Mesenchymal stem cell (in vitro differentiated cells and primary cell): ENCODE measurements around the gene LYG2.

ENCODE experiments used
- DNase-seq: peaks from one replicate; pipeline ENCODE4 v3.0.0-alpha.2; 2013
- H2AFZ ChIP-seq: one replicate; pipeline ENCODE4 v1.6.1; 2013; ENCODE audit warnings: low read depth, mild to moderate bottlenecking, control low read depth, inconsistent platforms, low read length, moderate library complexity
- H2AK5ac ChIP-seq: 2 replicates; pipeline ENCODE4 v1.6.1; 2013; ENCODE audit warnings: low read length, moderate library complexity, mild to moderate bottlenecking, inconsistent platforms; ENCODE audit not compliant: severe bottlenecking
- H2BK120ac ChIP-seq: one replicate; pipeline ENCODE4 v1.6.1; 2013; ENCODE audit warnings: low read depth, mild to moderate bottlenecking, inconsistent platforms, low read length, moderate library complexity
- H2BK12ac ChIP-seq, 2 experiments: one replicate each; pipeline ENCODE4 v1.6.1; 2013; ENCODE audit warnings: inconsistent platforms in 2 of 2, low read length in 2 of 2, mild to moderate bottlenecking in 2 of 2, moderate library complexity in 2 of 2, control low read depth in 1 of 2
- H2BK15ac ChIP-seq: one replicate; pipeline ENCODE4 v1.6.1; 2013; ENCODE audit warnings: mild to moderate bottlenecking, low read depth, inconsistent platforms; ENCODE audit not compliant: poor library complexity, severe bottlenecking
- H2BK5ac ChIP-seq: 2 replicates; pipeline ENCODE4 v1.6.1; 2013; ENCODE audit warnings: low read depth, mild to moderate bottlenecking, low read length, control low read depth, inconsistent platforms; ENCODE audit not compliant: poor library complexity, severe bottlenecking
- H3K14ac ChIP-seq, 2 experiments: one replicate each; pipeline ENCODE4 v1.6.1; 2013; ENCODE audit warnings: inconsistent platforms in 2 of 2, low read length in 2 of 2, control low read depth in 1 of 2, mild to moderate bottlenecking in 1 of 2, moderate library complexity in 1 of 2
- H3K18ac ChIP-seq, 2 experiments: one replicate each; pipeline ENCODE4 v1.6.1; 2013; ENCODE audit warnings: inconsistent platforms in 2 of 2, low read length in 2 of 2, control low read depth in 1 of 2, low read depth in 1 of 2, mild to moderate bottlenecking in 1 of 2
- H3K23ac ChIP-seq, 2 experiments: one replicate each; pipeline ENCODE4 v1.6.1; 2013; ENCODE audit warnings: inconsistent platforms in 2 of 2, low read length in 2 of 2, mild to moderate bottlenecking in 2 of 2, moderate library complexity in 2 of 2, control low read depth in 1 of 2
- H3K27ac ChIP-seq: 2 replicates; pipeline ENCODE4 v1.5.1; 2013; ENCODE audit warnings: mild to moderate bottlenecking, moderate library complexity, low read length, control low read depth, inconsistent platforms; ENCODE audit not compliant: poor library complexity, severe bottlenecking
- H3K27me3 ChIP-seq, 2 experiments: 2 replicates each; pipeline versions ENCODE4 v1.6.1 to v1.7.0; 2013; ENCODE audit warnings: low read length in 2 of 2, mild to moderate bottlenecking in 2 of 2, moderate library complexity in 2 of 2, control low read depth in 1 of 2, inconsistent platforms in 1 of 2; ENCODE audit not compliant: control insufficient read depth in 1 of 2, insufficient read depth in 1 of 2
- H3K36me3 ChIP-seq, 2 experiments: 2 replicates each; pipeline versions ENCODE4 v1.6.1 to v1.7.0; 2013; ENCODE audit warnings: low read length in 2 of 2, control low read depth in 1 of 2, inconsistent platforms in 1 of 2, low read depth in 1 of 2, mild to moderate bottlenecking in 1 of 2; ENCODE audit not compliant: insufficient read depth in 2 of 2, control insufficient read depth in 1 of 2
- H3K4ac ChIP-seq, 2 experiments: one replicate each; pipeline ENCODE4 v1.6.1; 2013; ENCODE audit warnings: inconsistent platforms in 2 of 2, low read length in 2 of 2, mild to moderate bottlenecking in 2 of 2, moderate library complexity in 2 of 2, control low read depth in 1 of 2, low read depth in 1 of 2
- H3K4me1 ChIP-seq: 2 replicates; pipeline ENCODE4 v1.6.1; 2013; ENCODE audit warnings: low read depth, low read length, control low read depth; ENCODE audit not compliant: control insufficient read depth, insufficient read depth
- H3K4me2 ChIP-seq: 2 replicates; pipeline ENCODE4 v1.6.1; 2013; ENCODE audit warnings: low read length, mild to moderate bottlenecking, inconsistent platforms; ENCODE audit not compliant: poor library complexity, severe bottlenecking
- H3K4me3 ChIP-seq, 2 experiments: 2 replicates each; pipeline versions ENCODE4 v1.5.1 to v1.7.0; 2013; ENCODE audit warnings: low read length in 2 of 2, mild to moderate bottlenecking in 2 of 2, control low read depth in 1 of 2, low read depth in 1 of 2; ENCODE audit not compliant: insufficient read depth in 1 of 2
- H3K79me1 ChIP-seq: replicated peaks from 2 replicates; pipeline ENCODE4 v1.6.1; 2013; ENCODE audit warnings: mild to moderate bottlenecking, control low read depth, low read length, inconsistent platforms; ENCODE audit not compliant: poor library complexity, severe bottlenecking
- H3K9ac ChIP-seq: 2 replicates; pipeline ENCODE4 v1.7.0; 2013; ENCODE audit warnings: mild to moderate bottlenecking, low read length, moderate library complexity
- H3K9me3 ChIP-seq: 2 replicates; pipeline ENCODE4 v1.7.0; 2013; ENCODE audit warnings: mild to moderate bottlenecking, low read length; ENCODE audit not compliant: control insufficient read depth
- H4K8ac ChIP-seq: one replicate; pipeline ENCODE4 v1.6.1; 2013; ENCODE audit warnings: inconsistent platforms, mild to moderate bottlenecking, low read length, moderate library complexity
- H4K91ac ChIP-seq: one replicate; pipeline ENCODE4 v1.6.1; 2013; ENCODE audit warnings: mild to moderate bottlenecking, low read length, inconsistent platforms
- WGBS: methylation state at CpG from one replicate; pipeline ENCODE4 v1.1.7; 2013; ENCODE audit warnings: mixed read lengths; 5-methylcytosine and 5-hydroxymethylcytosine counted together

Gene LYG2

GRCh38 chr2:99205491-99205890 is 50.0 kb downstream of the LYG2 start:
- WGBS = 96% methylated on average over 5 of the region's 5 CpGs
- Histone ChIP-seq H3K27ac (no peak overlapping the region), H3K9ac (no peak overlapping the region)

GRCh38 chr2:99201959-99202678 is 53.3 kb downstream of the LYG2 start:
- Histone ChIP-seq H2BK120ac (no peak overlapping the region), H2BK15ac (no peak overlapping the region), H3K4me3 (no peak overlapping the region), H3K18ac (no peak overlapping the region), H3K4ac (no peak overlapping the region), H2BK5ac (no peak overlapping the region), H2AFZ (no peak overlapping the region), H3K79me1 (no peaks in the 10 kb centered on the region), H3K9me3 (no peaks in the 10 kb centered on the region), H2AK5ac (no peak overlapping the region), H3K27me3 (no peaks in the 10 kb centered on the region), H4K8ac (peak overlapping the region; percentile 22), H3K4me1 (no peaks in the 10 kb centered on the region), H4K91ac (no peak overlapping the region), H3K27ac (no peak overlapping the region), H3K4me2 (no peak overlapping the region), H3K23ac (no peak overlapping the region), H3K14ac (no peak overlapping the region), H3K36me3 (peaks cover 11 to 33% of the 10 kb centered on the region in 2 experiments), H2BK12ac (no peak overlapping the region), H3K9ac (no peak overlapping the region)
- no peak for DNase-seq
- WGBS = 73% methylated on average over 2 of the region's 4 CpGs

More at GRCh38 chr2:99205491-99205890, 50.0 kb downstream of the LYG2 start:
- no peak overlapping the region for H4K91ac ChIP-seq
- H3K23ac ChIP-seq = no peak overlapping the region
- H3K18ac ChIP-seq = no peak overlapping the region
- H3K27me3 ChIP-seq = no peaks in the 10 kb centered on the region
- no peak overlapping the region for H3K14ac ChIP-seq
- H3K4me3 ChIP-seq = no peak overlapping the region
- H2BK15ac ChIP-seq = no peak overlapping the region
- DNase-seq = no peak
- H2AFZ ChIP-seq = no peak overlapping the region
- no peak overlapping the region for H3K4ac ChIP-seq
- no peak overlapping the region for H4K8ac ChIP-seq
- no peak overlapping the region for H2AK5ac ChIP-seq
- H3K4me1 ChIP-seq = no peaks in the 10 kb centered on the region
- no peak overlapping the region for H2BK12ac ChIP-seq
- peaks cover 4 to 10% of the 10 kb centered on the region in 2 experiments for H3K36me3 ChIP-seq
- no peaks in the 10 kb centered on the region for H3K79me1 ChIP-seq
- H3K4me2 ChIP-seq = no peak overlapping the region
- no peaks in the 10 kb centered on the region for H3K9me3 ChIP-seq
- no peak overlapping the region for H2BK5ac ChIP-seq
- H2BK120ac ChIP-seq = no peak overlapping the region

DNA sequence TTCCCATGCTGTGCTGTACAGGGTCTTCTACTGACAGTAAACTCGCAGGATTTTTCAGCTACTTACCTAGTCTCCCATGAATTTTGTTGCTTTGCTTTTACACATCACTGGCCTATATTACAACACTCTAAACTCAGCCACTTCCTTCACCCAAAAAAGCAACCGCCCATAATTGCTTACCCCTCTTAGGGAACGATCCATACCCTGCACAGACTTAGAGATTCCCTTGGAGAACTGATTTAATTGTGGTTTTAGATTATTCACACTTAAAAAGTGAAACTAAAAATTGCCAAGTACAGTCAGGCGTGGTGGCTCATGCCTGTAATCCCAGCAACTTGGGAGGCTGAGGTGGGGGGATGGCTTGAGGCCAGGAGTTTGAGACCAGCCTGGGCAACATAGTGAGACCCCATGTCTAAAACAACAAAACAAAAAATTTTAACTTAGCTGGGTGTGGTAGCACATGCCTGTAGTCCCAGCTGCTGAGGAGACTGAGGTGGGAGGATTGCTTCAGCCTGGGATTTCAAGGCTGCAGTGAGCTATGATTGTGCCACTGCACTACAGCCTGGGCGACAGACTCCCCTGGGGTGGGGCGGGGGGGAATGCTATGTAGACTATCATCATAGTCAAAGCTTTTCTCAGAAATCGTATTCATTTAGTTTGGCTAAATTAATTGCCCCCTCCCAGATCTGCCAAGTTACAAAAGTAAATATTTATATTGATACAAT is 55.2 kb downstream of the LYG2 start:
- no peak overlapping the region for H2BK120ac ChIP-seq
- no peak overlapping the region for H3K9ac ChIP-seq
- H3K23ac ChIP-seq = no peak overlapping the region
- H3K4ac ChIP-seq = no peak overlapping the region
- H3K27me3 ChIP-seq = no peaks in the 10 kb centered on the region
- peaks cover 19 to 52% of the 10 kb centered on the region in 2 experiments for H3K36me3 ChIP-seq
- H2AK5ac ChIP-seq = no peak overlapping the region
- no peak overlapping the region for H3K27ac ChIP-seq
- H3K79me1 ChIP-seq = peaks cover 2% of the 10 kb centered on the region
- H3K4me1 ChIP-seq = no peaks in the 10 kb centered on the region
- no peak overlapping the region for H2AFZ ChIP-seq
- H3K18ac ChIP-seq = no peak overlapping the region
- no peak overlapping the region for H2BK5ac ChIP-seq
- no peak overlapping the region for H2BK15ac ChIP-seq
- DNase-seq = no peak
- H3K4me2 ChIP-seq = no peak overlapping the region
- H2BK12ac ChIP-seq = no peak overlapping the region
- no peak overlapping the region for H4K91ac ChIP-seq
- no peak overlapping the region for H3K4me3 ChIP-seq
- WGBS = 93% methylated on average over 2 of the region's 7 CpGs
- H3K9me3 ChIP-seq = no peaks in the 10 kb centered on the region
- no peak overlapping the region for H4K8ac ChIP-seq
- H3K14ac ChIP-seq = no peak overlapping the region

DNA sequence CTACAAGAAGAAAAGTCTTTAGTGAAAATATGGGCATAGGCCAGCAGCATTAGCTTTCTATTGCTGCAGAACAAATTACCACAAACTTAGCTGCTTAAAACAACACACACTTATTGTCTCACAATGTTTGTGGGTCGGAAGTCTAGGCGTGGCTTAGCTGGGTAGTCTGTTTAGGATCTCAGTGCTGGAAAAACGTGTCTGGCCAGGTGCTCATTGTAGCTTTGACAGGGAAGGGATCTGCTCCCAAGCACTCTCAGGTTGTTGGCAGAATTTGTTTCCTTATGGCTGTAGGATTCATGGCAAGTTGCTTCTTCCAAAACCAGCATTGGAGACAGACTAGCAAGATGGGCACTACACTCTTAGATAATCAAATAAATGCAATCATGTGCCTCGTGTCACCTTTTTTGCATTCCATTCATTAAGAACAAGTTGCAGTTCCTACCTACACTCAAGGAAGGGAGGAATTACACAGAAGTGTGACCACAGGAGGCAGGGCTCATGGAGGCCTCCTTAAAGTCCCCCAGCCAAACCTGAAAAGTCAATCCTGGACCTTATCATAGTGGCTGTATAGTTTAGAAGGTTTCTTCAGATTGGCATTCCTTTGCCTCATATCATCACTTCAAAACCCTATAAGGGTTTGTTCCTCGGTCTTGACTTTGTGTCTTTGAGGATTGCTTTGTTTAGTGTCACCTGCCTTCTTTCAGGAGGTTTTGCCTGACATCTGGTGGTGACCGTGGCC is 57.2 kb downstream of the LYG2 start:
- Histone ChIP-seq H2AFZ (no peak overlapping the region), H3K4me2 (no peak overlapping the region)
- 95% methylated on average over 6 of the region's 6 CpGs for WGBS

More for the DNA sequence above, 57.2 kb downstream of the LYG2 start:
- Histone ChIP-seq H2AK5ac (no peak overlapping the region), H2BK12ac (no peak overlapping the region), H4K91ac (no peak overlapping the region), H3K4me3 (no peak overlapping the region), H3K79me1 (peaks cover 6% of the 10 kb centered on the region), H3K27ac (no peak overlapping the region), H3K18ac (no peak overlapping the region), H3K23ac (no peak overlapping the region), H2BK5ac (no peak overlapping the region), H3K4ac (no peak overlapping the region), H3K36me3 (peaks cover 19 to 69% of the 10 kb centered on the region in 2 experiments), H3K27me3 (no peaks in the 10 kb centered on the region), H3K9me3 (no peaks in the 10 kb centered on the region), H3K14ac (no peak overlapping the region), H3K4me1 (no peaks in the 10 kb centered on the region), H2BK15ac (no peak overlapping the region), H4K8ac (no peak overlapping the region), H2BK120ac (no peak overlapping the region), H3K9ac (no peak overlapping the region)
- no peak for DNase-seq
